Mononuclear cell (primary cell): ENCODE results near the gene KCNQ1. TPM values are rescaled to one million over a fixed set of nuclear protein-coding genes. Genes with fewer than 3 reads are reported as not detected.

ENCODE experiments used
- H3K27me3 ChIP-seq: 2 replicates; pipeline ENCODE4 v1.6.0; 2011; ENCODE audit warnings: low read length, control low read depth; ENCODE audit not compliant: insufficient read depth
- H3K4me1 ChIP-seq: 2 replicates; pipeline ENCODE4 v1.5.1; 2011; ENCODE audit warnings: mild to moderate bottlenecking, low read length, control low read depth; ENCODE audit not compliant: insufficient read depth
- H3K4me3 ChIP-seq: 2 replicates; pipeline ENCODE4 v1.5.1; 2011; ENCODE audit warnings: mild to moderate bottlenecking, low read length, moderate library complexity
- H3K9me3 ChIP-seq: 2 replicates; pipeline ENCODE4 v1.5.1; 2011; ENCODE audit warnings: low read depth, mild to moderate bottlenecking, control low read depth, low read length
- total RNA-seq: library from RNA; depleted of rRNA; stranded (reverse); fragments of >200 nt; gene quantifications from one replicate; pipeline ENCODE4 v1.2.3, GENCODE V29; 2012

KCNQ1 gene
- total RNA-seq, 1 donor, result 12.7 TPM

GRCh38 chr11:2588809-2589537 lies 144.2 kb downstream of the KCNQ1 start:
- no peak overlapping the region for H3K4me3 ChIP-seq
- H3K4me1 ChIP-seq, result no peaks in the 10 kb centered on the region
- no peaks in the 10 kb centered on the region for H3K27me3 ChIP-seq
- H3K9me3 ChIP-seq, result no peaks in the 10 kb centered on the region

DNA sequence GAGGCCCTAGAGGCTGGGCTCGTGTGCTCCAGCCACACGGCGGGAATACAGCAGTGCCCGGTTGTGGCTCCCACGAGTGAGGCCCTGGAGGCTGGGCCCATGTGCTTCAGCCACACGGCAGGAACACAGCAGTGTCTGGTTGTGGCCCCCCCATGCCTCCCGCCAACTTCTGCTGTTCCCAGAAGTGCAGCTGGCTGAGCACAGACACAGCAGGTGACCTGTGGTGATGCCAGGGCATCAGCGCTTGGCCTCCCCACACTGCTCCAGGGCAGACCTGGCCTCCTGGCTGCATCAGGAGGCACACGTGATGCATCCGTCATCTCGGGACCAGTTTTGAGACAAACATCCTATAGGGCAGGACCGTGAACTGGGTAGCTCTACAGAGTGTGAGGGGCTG lies 144.7 kb downstream of the KCNQ1 start:
- Histone ChIP-seq H3K4me1 (no peaks in the 10 kb centered on the region), H3K27me3 (no peaks in the 10 kb centered on the region), H3K9me3 (no peaks in the 10 kb centered on the region), H3K4me3 (no peak overlapping the region)

DNA sequence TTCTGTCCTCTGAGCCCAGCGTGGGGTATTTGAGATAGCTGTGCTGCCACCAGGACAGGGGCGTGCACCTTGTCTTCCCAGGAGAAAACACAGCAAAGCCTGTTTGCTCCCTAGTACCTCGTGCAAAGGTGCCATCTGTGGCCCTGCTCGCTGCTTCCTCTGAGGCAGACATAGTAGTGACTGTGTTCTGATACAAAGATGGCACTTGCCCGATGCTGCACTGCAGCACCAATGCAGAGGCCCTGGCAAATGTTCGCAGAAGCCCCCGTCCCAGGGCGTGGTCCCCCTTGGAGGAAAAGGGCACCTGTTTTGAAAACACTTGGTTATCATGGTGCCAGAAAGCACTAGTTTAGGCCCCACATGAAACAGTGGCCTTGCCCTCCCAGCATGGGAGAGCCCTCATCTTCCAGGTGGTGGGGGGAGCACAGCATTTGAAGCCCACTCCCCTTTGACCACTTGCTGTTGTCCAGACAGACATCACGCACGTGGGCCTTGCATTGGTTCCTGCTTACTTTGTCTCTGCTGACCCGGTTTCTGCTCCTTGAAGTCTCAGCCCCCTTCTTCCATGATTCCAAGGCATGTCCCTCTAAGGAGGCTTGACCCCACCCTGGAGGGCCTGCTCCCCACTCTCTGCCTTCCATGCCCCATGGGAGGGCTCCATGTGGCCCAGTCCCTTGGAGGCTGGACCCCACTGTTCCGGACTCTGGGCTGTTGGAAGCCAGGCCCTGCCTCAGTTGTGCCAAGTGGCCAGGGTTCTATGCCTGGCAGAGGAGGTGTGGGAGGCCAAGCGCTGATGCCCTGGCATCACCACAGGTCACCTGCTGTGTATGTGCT lies 145.5 kb downstream of the KCNQ1 start:
- no peak overlapping the region for H3K4me3 ChIP-seq
- no peaks in the 10 kb centered on the region for H3K9me3 ChIP-seq
- H3K27me3 ChIP-seq, result no peaks in the 10 kb centered on the region
- H3K4me1 ChIP-seq, result no peaks in the 10 kb centered on the region

DNA sequence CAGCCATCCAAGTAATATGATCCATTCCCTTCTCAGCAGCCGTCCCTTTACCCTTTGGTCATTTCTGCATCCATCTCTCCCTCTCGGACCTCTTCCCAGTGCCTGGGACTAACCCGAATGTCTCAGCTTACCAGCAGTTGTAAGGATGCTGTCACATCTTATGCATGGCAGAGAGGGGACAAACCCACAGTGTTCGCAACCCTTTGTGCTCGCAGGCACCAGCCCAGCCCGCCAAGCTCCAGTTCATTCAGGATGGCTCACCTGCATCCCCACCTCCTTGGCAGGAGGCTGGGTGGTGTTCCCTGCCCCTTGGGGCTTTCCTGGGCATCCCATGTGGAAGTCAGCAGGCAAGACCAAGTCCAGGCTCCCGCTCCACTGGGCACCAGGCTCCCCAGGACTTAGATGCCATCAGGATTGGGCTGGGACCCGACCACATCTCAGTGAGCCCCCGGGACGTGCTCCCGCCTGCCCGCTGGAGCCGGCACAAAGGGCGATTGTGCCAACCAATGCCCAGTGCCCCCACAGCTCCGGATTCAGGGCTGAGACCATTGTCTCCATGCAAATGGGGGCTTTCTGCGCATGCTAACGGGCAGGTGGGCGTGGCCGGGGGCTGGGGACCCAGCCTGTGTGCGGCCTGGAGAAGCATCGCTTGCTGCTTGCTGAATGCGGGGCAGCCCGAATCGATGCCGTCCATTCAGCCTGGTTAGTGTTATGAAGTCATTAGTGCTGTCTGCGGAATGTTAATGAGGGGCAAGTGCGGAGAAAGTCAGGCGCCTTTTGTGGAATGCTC lies 146.4 kb downstream of the KCNQ1 start:
- Histone ChIP-seq H3K9me3 (no peaks in the 10 kb centered on the region), H3K4me1 (no peaks in the 10 kb centered on the region), H3K27me3 (no peaks in the 10 kb centered on the region), H3K4me3 (no peak overlapping the region)

DNA sequence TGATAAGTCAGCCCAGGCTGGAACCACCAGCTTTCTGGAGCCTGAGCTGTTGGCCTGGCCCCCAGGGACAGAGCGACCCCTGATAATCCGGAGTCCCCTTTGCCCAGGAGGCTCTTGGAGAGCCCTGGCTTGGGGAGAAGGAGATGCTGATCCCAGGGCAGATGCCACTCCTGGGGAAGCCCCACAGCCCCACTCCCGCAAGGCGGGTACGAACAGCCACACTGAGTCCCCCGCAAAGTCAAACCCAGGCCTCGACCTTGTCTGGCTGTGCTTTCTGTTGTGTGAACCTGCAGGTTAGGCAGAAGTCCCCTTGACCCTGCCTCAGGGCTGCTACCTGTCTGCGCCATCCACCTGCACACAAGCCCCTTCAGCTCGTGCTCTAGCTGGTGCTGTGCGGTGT lies 147.0 kb downstream of the KCNQ1 start:
- H3K4me1 ChIP-seq, result no peaks in the 10 kb centered on the region
- H3K9me3 ChIP-seq, result no peaks in the 10 kb centered on the region
- H3K27me3 ChIP-seq, result no peaks in the 10 kb centered on the region
- no peak overlapping the region for H3K4me3 ChIP-seq

DNA sequence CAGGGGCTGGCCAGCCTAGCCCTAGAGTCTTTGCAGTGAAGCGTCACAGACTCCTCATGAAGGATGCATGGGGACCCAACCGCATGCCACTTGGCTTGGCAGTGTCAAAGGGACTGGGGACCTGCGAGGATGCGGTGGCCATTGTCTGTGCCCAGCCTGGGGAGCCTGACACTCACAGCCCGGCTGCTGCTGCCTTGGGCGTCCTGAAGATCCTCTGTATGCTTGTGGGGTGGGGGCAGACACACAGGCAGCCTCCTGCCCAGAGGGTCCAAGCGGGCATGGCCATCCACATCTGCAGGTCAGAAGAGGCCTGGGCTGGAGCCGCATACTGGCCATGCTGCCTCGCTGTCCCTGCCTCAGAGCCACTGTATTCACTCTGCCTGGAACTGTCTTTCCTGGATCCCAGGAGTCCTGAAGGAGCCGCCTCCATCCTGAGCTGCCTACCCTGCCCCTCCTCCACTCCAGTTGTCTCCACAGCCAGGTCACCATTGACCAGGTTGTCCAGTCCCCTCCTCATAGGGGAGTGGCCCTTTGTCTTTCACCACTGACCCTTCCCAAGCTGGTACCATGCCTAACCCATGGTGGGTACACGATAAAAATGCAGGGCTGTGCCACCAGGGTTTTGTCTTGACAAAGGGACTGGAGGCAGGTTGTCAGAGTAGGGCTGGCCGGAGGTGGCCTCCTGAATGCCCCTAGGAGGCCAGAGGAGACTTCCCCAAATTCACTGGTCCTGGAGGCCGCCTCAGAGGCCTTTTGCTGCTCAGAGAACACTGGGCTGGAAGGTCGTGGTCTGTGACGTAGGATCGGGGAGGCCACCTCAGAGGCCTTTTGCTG lies 148.0 kb downstream of the KCNQ1 start:
- no peak overlapping the region for H3K4me3 ChIP-seq
- no peaks in the 10 kb centered on the region for H3K4me1 ChIP-seq
- H3K9me3 ChIP-seq, result peaks cover 5% of the 10 kb centered on the region
- H3K27me3 ChIP-seq, result no peaks in the 10 kb centered on the region

- Histone ChIP-seq H3K27me3 (no peaks in the 10 kb centered on the region), H3K4me3 (no peak overlapping the region), H3K9me3 (peaks cover 12% of the 10 kb centered on the region), H3K4me1 (no peaks in the 10 kb centered on the region)
Observed at GRCh38 chr11:2593393-2593950, 148.7 kb downstream of the KCNQ1 start.

GRCh38 chr11:2594267-2594666 lies 149.5 kb downstream of the KCNQ1 start:
- H3K4me1 ChIP-seq, result no peaks in the 10 kb centered on the region
- H3K27me3 ChIP-seq, result no peaks in the 10 kb centered on the region
- no peak overlapping the region for H3K4me3 ChIP-seq

GRCh38 chr11:2595204-2595603 lies 150.4 kb downstream of the KCNQ1 start:
- Histone ChIP-seq H3K27me3 (no peaks in the 10 kb centered on the region), H3K9me3 (peaks cover 15% of the 10 kb centered on the region), H3K4me1 (no peaks in the 10 kb centered on the region), H3K4me3 (no peak overlapping the region)

More at GRCh38 chr11:2594267-2594666, 149.5 kb downstream of the KCNQ1 start:
- peaks cover 15% of the 10 kb centered on the region for H3K9me3 ChIP-seq

GRCh38 chr11:2599561-2600189 lies 154.9 kb downstream of the KCNQ1 start:
- Histone ChIP-seq H3K9me3 (peaks cover 15% of the 10 kb centered on the region), H3K4me3 (no peak overlapping the region), H3K4me1 (no peaks in the 10 kb centered on the region), H3K27me3 (no peaks in the 10 kb centered on the region)

DNA sequence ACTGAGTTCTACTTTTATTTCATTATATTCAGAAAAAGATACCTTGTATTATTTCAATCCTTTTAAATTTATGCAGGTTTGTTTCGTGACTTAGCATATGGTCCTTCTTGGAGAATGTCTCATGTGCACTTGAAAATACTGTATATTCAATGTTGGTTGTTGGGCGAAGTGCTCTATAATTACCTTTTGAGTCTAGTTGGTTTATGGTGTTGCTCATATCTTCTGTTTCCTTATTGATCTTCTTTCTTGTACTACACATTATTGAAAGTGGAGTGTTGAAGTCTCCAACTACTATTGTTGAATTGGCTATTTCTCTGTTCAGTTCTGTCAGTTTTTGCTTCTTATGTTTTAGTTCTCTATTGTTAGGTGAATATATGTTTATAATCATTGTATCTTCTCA lies 164.5 kb downstream of the KCNQ1 start:
- H3K9me3 ChIP-seq, result peaks cover 9% of the 10 kb centered on the region
- no peak overlapping the region for H3K4me3 ChIP-seq
- H3K4me1 ChIP-seq, result no peaks in the 10 kb centered on the region
- no peaks in the 10 kb centered on the region for H3K27me3 ChIP-seq

- H3K4me3 ChIP-seq, result no peak overlapping the region
- H3K4me1 ChIP-seq, result no peaks in the 10 kb centered on the region
- peaks cover 9% of the 10 kb centered on the region for H3K9me3 ChIP-seq
- H3K27me3 ChIP-seq, result no peaks in the 10 kb centered on the region
Observed at GRCh38 chr11:2612884-2613571, 168.2 kb downstream of the KCNQ1 start.

- Histone ChIP-seq H3K4me1 (no peaks in the 10 kb centered on the region), H3K4me3 (no peak overlapping the region), H3K9me3 (no peaks in the 10 kb centered on the region), H3K27me3 (no peaks in the 10 kb centered on the region)
Observed at GRCh38 chr11:2621894-2622293, 177.1 kb downstream of the KCNQ1 start.
